SK-N-SH (cell line): Measurements from ENCODE around the gene NFIA. TPM values are rescaled to one million over a fixed set of nuclear protein-coding genes. Genes with fewer than 3 reads are reported as not detected.

ENCODE experiments used
- CTCF ChIA-PET: fragments of 300-600, 350-600 bp; formaldehyde crosslinking; extraction: SDS; loops from one replicate; lab custom pipeline; 2021; lab: Yijun Ruan, JAX
- POLR2A ChIA-PET: fragments of 350-600 bp; sonication (Branson Sonifier 250); formaldehyde crosslinking; extraction: SDS; loops from one replicate; lab custom pipeline; 2020; ENCODE audit warnings: antibody characterized with exemption, inconsistent platforms; lab: Yijun Ruan, JAX
- DNase-seq: peaks from one replicate; pipeline ENCODE4 v3.0.0; 2012
- H2AFZ ChIP-seq: fragments of 200-600 bp; sonication (generic); 2 replicates; pipeline ENCODE4 v1.8.1; 2016; ENCODE audit warnings: antibody characterized with exemption, mild to moderate bottlenecking, low read depth
- H3F3A ChIP-seq: fragments of 200-600 bp; sonication (generic); replicated peaks from 2 replicates; pipeline ENCODE3; 2016; ENCODE audit warnings: antibody characterized with exemption, mild to moderate bottlenecking; ENCODE audit not compliant: insufficient read depth
- H3K27ac ChIP-seq, 2 experiments: fragments of 200-500 bp in 1 of 2; fragments of 200-600 bp in 1 of 2; sonication (Bioruptor generic) in 1 of 2; sonication (generic), shearing (Covaris generic) in 1 of 2; 2 replicates each; pipeline versions ENCODE4 v1.5.1 to v1.6.1; 2014 to 2016; ENCODE audit warnings: low read depth in 2 of 2, inconsistent platforms in 1 of 2, low read length in 1 of 2, mild to moderate bottlenecking in 1 of 2, mixed read lengths in 1 of 2
- H3K27me3 ChIP-seq: fragments of 200-600 bp; sonication (generic), shearing (Covaris generic); 2 replicates; pipeline ENCODE4 v1.6.1; 2016; ENCODE audit warnings: mixed run types; ENCODE audit not compliant: insufficient read depth
- H3K36me3 ChIP-seq, 2 experiments: fragments of 200-500 bp in 1 of 2; fragments of 200-600 bp in 1 of 2; sonication (Bioruptor generic) in 1 of 2; sonication (generic) in 1 of 2; replicated peaks in 1 of 2; 2 replicates each; pipeline versions ENCODE3 to v1.5.1; 2014 to 2016; ENCODE audit warnings: low read length in 1 of 2, mild to moderate bottlenecking in 1 of 2; ENCODE audit not compliant: insufficient read depth in 2 of 2, control insufficient read depth in 1 of 2
- H3K4me1 ChIP-seq, 2 experiments: fragments of 200-500 bp in 1 of 2; fragments of 200-600 bp in 1 of 2; sonication (Bioruptor generic) in 1 of 2; sonication (generic), shearing (Covaris generic) in 1 of 2; 2 replicates each; pipeline versions ENCODE4 v1.5.1 to v1.6.1; 2014 to 2016; ENCODE audit warnings: low read depth in 1 of 2, low read length in 1 of 2, mixed run types in 1 of 2; ENCODE audit not compliant: insufficient read depth in 2 of 2, control insufficient read depth in 1 of 2
- H3K4me2 ChIP-seq: fragments of 200-600 bp; sonication (generic), shearing (Covaris generic); 2 replicates; pipeline ENCODE4 v1.6.1; 2017; ENCODE audit warnings: mixed run types
- H3K4me3 ChIP-seq, 2 experiments: fragments of 200-500 bp in 1 of 2; fragments of 200-600 bp in 1 of 2; sonication (Bioruptor generic) in 1 of 2; sonication (generic), shearing (Covaris generic) in 1 of 2; 2 replicates each; pipeline versions ENCODE4 v1.5.1 to v1.8.1; 2014 to 2016; ENCODE audit warnings: low read depth in 2 of 2, inconsistent platforms in 1 of 2, low read length in 1 of 2, mild to moderate bottlenecking in 1 of 2, mixed read lengths in 1 of 2, moderate library complexity in 1 of 2
- H3K79me2 ChIP-seq: fragments of 200-600 bp; sonication (generic); 2 replicates; pipeline ENCODE4 v1.8.1; 2017; ENCODE audit warnings: mild to moderate bottlenecking; ENCODE audit not compliant: insufficient read depth
- H3K9ac ChIP-seq: fragments of 200-600 bp; sonication (generic); 2 replicates; pipeline ENCODE4 v1.6.1; 2017; ENCODE audit warnings: mixed run types
- H3K9me2 ChIP-seq: fragments of 200-600 bp; sonication (generic); 2 replicates; pipeline ENCODE4 v1.6.1; 2017; ENCODE audit warnings: mixed run types
- H3K9me3 ChIP-seq: fragments of 200-600 bp; sonication (generic); 2 replicates; pipeline ENCODE4 v1.6.1; 2017; ENCODE audit warnings: mixed run types, mild to moderate bottlenecking, moderate library complexity
- H4K20me1 ChIP-seq: fragments of 200-600 bp; sonication (generic); 2 replicates; pipeline ENCODE4 v1.6.1; 2017; ENCODE audit warnings: mild to moderate bottlenecking, mixed run types; ENCODE audit not compliant: insufficient read depth
- EZH2phosphoT487 ChIP-seq: fragments of 200-600 bp; sonication (generic); IDR thresholded peaks from 2 replicates; pipeline ENCODE4 v1.6.1; 2017; ENCODE audit warnings: low read depth, mixed run types, mild to moderate bottlenecking, antibody characterized with exemption, moderate library complexity, borderline replicate concordance
- FOSL2 ChIP-seq: IDR thresholded peaks from 2 replicates; pipeline ENCODE4 v1.4.0; 2012; ENCODE audit warnings: low read depth, mild to moderate bottlenecking, moderate library complexity, borderline replicate concordance
- FOXM1 ChIP-seq: IDR thresholded peaks from 2 replicates; pipeline ENCODE4 v1.4.0; 2012; ENCODE audit warnings: low read depth, mild to moderate bottlenecking
- GABPA ChIP-seq: IDR thresholded peaks from 2 replicates; pipeline ENCODE4 v1.4.0; 2012; ENCODE audit warnings: low read depth, mild to moderate bottlenecking
- POLR2AphosphoS5 ChIP-seq: IDR thresholded peaks from 2 replicates; pipeline ENCODE4 v1.6.1; 2012; ENCODE audit warnings: low read depth, low read length
- RAD21 ChIP-seq: IDR thresholded peaks from 2 replicates; pipeline ENCODE4 v1.6.1; 2012; ENCODE audit warnings: mild to moderate bottlenecking, low read length
- TAF1 ChIP-seq: IDR thresholded peaks from 2 replicates; pipeline ENCODE4 v1.6.1; 2012; ENCODE audit warnings: low read depth, mild to moderate bottlenecking, low read length, moderate library complexity, borderline replicate concordance
- YY1 ChIP-seq: IDR thresholded peaks from 2 replicates; pipeline ENCODE4 v1.4.0; 2012; ENCODE audit warnings: low read depth, mild to moderate bottlenecking
- WGBS: methylation state at CpG from one replicate; pipeline ENCODE4 v1.1.6; 2017; ENCODE audit warnings: low lambda C conversion rate; 5-methylcytosine and 5-hydroxymethylcytosine counted together
- polyA plus RNA-seq, 3 experiments: library from polyadenylated mRNA; depleted of rRNA; stranded (reverse); fragments of >200 nt; gene quantifications; 2 replicates each; pipeline ENCODE4 v1.2.3, GENCODE V29; 2012
- TF ChIP-seq, protein P1 (sequence below): fragments of 150-350 bp; IDR thresholded peaks from 2 replicates; pipeline ENCODE4 v1.6.1; 2016; ENCODE audit warnings: mild to moderate bottlenecking, low read depth, low read length
- TF ChIP-seq, protein P2 (sequence below): IDR thresholded peaks from 2 replicates; pipeline ENCODE4 v1.6.1; 2012; ENCODE audit warnings: mild to moderate bottlenecking, low read depth, low read length, moderate library complexity
- TF ChIP-seq, protein P3 (sequence below): fragments of 150-350 bp; IDR thresholded peaks from 2 replicates; pipeline ENCODE4 v1.6.1; 2017; ENCODE audit warnings: antibody characterized with exemption, low read length, low read depth, borderline replicate concordance
- TF ChIP-seq, protein P4 (sequence below): fragments of 200-600 bp; sonication (generic); IDR thresholded peaks from 2 replicates; pipeline ENCODE4 v1.6.1; 2017; ENCODE audit warnings: antibody characterized with exemption, mild to moderate bottlenecking, moderate library complexity

The NFIA gene
- polyA plus RNA-seq, 1 of the 3 experiments (the other 2 are of a cell fraction) = 3.3 TPM

DNA sequence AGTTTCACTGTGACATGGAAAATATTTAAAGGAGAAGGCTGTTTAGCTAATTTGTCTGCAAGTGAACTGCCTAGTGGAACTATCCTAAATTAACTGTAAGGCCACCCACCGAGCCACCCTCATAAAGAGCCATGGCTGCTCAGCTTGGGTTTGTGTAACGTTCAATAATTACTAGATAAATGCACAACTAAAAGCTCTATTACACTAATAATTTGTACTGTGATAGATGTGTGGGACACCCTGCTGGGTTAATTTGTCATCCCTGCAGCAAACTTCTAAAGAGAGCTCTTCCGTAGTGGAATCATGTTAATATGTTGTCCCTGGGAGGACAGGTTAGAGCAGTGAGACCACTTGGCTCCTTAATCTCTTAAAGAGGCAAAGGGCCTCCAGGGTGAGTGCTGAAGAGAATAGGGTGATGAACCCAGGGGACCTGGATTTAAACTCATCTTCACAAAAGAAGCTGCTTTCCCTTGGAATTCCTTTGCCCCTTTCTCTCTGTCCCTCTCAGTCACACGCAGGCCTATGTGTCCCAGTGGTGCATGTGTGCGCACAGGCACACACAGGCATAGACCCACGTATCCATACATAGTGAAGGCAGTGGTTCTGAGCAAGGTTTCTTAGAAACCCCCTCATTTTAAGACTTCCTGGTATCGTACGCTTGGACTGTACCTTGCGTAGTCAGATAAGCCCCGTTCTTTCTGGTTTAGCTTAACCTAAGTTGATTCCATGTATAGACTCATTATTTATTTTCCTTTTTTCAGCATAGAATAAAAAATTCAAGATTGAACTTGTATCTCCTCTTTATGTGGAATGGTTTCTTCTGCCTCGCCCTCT, 310.3 kb downstream of the NFIA start:
- CTCF ChIA-PET = interaction anchor here (1.0 to 1.5 kb wide), 3 partner anchors 18 to 59 kb away, joined by 3 read pairs; no protein-coding TSS in a partner anchor
- no peaks in the 10 kb centered on the region for H4K20me1 ChIP-seq

More for the DNA sequence above, 310.3 kb downstream of the NFIA start:
- Histone ChIP-seq H3K4me3 (no peak overlapping the region), H3K27me3 (no peaks in the 10 kb centered on the region), H2AFZ (no peak overlapping the region), H3K79me2 (no peaks in the 10 kb centered on the region), H3K9ac (no peak overlapping the region), H3K9me2 (no peaks in the 10 kb centered on the region), H3K4me1 (peaks cover 0 to 14% of the 10 kb centered on the region in 2 experiments; a peak in 3 of 4 replicates), H3F3A (peaks cover 8% of the 10 kb centered on the region), H3K36me3 (peaks cover 6 to 9% of the 10 kb centered on the region in 2 experiments), H3K4me2 (no peak overlapping the region), H3K9me3 (no peaks in the 10 kb centered on the region), H3K27ac (no peak overlapping the region)
- DNase-seq = no peak
- POLR2A ChIA-PET = no interaction called here
- WGBS = 95% methylated on average over 11 of the region's 11 CpGs
- no peak for TF ChIP-seq EZH2phosphoT487
- no peak for TF ChIP-seq POLR2AphosphoS5
- TF ChIP-seq YY1 = no peak
- TF ChIP-seq, protein P1, sequence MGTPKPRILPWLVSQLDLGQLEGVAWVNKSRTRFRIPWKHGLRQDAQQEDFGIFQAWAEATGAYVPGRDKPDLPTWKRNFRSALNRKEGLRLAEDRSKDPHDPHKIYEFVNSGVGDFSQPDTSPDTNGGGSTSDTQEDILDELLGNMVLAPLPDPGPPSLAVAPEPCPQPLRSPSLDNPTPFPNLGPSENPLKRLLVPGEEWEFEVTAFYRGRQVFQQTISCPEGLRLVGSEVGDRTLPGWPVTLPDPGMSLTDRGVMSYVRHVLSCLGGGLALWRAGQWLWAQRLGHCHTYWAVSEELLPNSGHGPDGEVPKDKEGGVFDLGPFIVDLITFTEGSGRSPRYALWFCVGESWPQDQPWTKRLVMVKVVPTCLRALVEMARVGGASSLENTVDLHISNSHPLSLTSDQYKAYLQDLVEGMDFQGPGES = no peak
- TF ChIP-seq RAD21 = no peak
- TF ChIP-seq FOXM1 = no peak
- TF ChIP-seq GABPA = no peak
- TF ChIP-seq, protein P2, sequence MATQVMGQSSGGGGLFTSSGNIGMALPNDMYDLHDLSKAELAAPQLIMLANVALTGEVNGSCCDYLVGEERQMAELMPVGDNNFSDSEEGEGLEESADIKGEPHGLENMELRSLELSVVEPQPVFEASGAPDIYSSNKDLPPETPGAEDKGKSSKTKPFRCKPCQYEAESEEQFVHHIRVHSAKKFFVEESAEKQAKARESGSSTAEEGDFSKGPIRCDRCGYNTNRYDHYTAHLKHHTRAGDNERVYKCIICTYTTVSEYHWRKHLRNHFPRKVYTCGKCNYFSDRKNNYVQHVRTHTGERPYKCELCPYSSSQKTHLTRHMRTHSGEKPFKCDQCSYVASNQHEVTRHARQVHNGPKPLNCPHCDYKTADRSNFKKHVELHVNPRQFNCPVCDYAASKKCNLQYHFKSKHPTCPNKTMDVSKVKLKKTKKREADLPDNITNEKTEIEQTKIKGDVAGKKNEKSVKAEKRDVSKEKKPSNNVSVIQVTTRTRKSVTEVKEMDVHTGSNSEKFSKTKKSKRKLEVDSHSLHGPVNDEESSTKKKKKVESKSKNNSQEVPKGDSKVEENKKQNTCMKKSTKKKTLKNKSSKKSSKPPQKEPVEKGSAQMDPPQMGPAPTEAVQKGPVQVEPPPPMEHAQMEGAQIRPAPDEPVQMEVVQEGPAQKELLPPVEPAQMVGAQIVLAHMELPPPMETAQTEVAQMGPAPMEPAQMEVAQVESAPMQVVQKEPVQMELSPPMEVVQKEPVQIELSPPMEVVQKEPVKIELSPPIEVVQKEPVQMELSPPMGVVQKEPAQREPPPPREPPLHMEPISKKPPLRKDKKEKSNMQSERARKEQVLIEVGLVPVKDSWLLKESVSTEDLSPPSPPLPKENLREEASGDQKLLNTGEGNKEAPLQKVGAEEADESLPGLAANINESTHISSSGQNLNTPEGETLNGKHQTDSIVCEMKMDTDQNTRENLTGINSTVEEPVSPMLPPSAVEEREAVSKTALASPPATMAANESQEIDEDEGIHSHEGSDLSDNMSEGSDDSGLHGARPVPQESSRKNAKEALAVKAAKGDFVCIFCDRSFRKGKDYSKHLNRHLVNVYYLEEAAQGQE = no peak
- TF ChIP-seq, protein P3, sequence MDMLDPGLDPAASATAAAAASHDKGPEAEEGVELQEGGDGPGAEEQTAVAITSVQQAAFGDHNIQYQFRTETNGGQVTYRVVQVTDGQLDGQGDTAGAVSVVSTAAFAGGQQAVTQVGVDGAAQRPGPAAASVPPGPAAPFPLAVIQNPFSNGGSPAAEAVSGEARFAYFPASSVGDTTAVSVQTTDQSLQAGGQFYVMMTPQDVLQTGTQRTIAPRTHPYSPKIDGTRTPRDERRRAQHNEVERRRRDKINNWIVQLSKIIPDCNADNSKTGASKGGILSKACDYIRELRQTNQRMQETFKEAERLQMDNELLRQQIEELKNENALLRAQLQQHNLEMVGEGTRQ = no peak
- no peak for TF ChIP-seq TAF1
- TF ChIP-seq, protein P4, sequence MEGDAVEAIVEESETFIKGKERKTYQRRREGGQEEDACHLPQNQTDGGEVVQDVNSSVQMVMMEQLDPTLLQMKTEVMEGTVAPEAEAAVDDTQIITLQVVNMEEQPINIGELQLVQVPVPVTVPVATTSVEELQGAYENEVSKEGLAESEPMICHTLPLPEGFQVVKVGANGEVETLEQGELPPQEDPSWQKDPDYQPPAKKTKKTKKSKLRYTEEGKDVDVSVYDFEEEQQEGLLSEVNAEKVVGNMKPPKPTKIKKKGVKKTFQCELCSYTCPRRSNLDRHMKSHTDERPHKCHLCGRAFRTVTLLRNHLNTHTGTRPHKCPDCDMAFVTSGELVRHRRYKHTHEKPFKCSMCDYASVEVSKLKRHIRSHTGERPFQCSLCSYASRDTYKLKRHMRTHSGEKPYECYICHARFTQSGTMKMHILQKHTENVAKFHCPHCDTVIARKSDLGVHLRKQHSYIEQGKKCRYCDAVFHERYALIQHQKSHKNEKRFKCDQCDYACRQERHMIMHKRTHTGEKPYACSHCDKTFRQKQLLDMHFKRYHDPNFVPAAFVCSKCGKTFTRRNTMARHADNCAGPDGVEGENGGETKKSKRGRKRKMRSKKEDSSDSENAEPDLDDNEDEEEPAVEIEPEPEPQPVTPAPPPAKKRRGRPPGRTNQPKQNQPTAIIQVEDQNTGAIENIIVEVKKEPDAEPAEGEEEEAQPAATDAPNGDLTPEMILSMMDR = no peak
- no peak for TF ChIP-seq FOSL2
- TF ChIP-seq, all 33 proteins: peak for 0
